Cardiac septum (tissue), 1 donor: ENCODE data around the gene LEKR1. TPM values are rescaled to one million over a fixed set of nuclear protein-coding genes. Genes with fewer than 3 reads are reported as not detected.
"Not testable (repeated sequence)": the region's sequence is repeated elsewhere in the genome, so short reads cannot be mapped to it uniquely, and the experiment has no call there.

ENCODE experiments used
- DNase-seq: peaks from one replicate; pipeline ENCODE4 v3.0.0-alpha.2; 2020; ENCODE audit warnings: low spot score
- intact Hi-C: fragments of 100-400 bp; cut with DNase I; formaldehyde crosslinking; loops from one replicate; pipeline ENCODE4 v1.14.0; 2022
- total RNA-seq: library from RNA; stranded (reverse); fragmentation: NEBNext Ultra II Directional; extraction: Animal tissue kit (Norgen Biotek cat#: 25700); gene quantifications from one replicate; pipeline ENCODE4 v1.2.1, GENCODE V29; 2021
- donor health status: DM: no; HTN: no; CAD: no.

The LEKR1 gene
- total RNA-seq, 1 donor from 2014 or later, result 0.32 TPM

DNA sequence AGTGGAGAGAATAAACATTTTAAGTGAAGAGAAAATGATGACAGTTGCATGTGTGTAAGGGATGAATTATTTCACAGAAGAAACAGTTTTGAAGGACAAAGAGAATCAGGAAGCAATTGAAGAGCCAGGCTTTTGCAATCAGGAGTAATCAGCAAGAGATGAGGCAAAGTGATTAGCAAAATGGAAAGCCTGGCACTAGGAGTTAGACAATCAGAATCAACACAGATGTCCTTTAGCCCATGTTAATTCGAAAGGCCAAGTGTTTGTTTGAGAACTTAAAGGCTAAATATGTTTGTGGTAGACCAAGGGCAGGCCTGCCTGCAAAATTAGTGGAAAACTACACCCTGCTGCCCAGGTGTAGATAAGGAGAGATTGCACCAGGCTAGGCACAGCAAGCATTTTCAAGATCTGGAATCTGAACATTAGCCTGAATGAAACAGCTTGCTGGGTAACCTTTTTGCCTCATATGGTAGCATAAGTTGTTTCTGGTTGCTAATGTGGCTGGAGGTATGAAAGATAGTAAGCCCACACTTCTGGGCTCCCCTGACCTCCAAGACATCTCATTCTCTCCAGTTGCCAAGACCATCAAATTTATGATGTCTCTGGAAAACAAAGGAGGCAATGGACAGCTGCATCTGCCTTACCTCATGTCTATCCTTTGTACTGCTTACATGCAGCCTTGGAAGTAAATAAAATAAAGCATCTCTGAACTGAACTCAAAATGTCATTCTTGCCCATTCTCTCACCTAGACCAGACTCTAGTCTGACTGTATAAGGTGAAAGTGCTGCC is 22.0 kb upstream of the LEKR1 start:
- no peak for DNase-seq
- intact Hi-C loops, result no loop called here

DNA sequence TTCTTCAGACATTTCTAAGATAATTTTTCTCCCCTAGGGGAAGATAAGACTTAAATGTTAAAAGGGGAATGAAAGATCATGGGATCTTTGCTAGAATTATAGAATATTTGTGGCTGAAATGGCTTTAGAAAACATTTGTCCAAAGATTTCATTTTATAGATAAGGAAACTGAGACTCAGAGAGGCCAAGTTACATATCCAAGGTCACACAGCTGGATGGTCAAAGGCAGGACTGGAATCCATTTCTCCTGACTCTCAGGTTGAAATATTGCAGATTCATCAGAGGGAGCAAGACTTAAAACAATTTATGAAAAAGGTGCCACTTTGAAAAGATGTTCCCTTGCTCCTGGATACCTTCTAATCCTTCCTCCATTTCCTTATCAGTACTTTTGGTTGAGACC is 19.5 kb upstream of the LEKR1 start:
- DNase-seq, result no peak
- intact Hi-C loops, result no loop called here

DNA sequence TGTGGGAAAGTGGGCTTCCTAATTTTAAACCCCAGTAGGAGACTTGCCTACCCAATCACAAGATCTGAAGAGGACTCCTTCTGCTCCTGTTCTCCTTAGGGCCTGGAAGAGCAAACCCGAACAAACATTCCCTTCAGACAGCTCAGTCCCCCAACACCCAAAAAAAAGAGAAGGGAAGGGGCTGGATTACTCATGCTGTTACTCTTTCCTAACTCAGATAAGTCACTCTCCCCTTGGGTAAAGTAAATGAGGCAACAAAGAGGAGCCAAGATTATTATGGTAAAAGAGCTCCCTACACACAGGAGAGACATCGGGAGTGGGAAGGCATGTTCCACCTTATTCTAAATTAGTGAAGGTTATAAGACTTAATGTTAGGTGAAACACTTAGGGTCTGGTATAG is 18.1 kb upstream of the LEKR1 start:
- intact Hi-C loops, result no loop called here

DNA sequence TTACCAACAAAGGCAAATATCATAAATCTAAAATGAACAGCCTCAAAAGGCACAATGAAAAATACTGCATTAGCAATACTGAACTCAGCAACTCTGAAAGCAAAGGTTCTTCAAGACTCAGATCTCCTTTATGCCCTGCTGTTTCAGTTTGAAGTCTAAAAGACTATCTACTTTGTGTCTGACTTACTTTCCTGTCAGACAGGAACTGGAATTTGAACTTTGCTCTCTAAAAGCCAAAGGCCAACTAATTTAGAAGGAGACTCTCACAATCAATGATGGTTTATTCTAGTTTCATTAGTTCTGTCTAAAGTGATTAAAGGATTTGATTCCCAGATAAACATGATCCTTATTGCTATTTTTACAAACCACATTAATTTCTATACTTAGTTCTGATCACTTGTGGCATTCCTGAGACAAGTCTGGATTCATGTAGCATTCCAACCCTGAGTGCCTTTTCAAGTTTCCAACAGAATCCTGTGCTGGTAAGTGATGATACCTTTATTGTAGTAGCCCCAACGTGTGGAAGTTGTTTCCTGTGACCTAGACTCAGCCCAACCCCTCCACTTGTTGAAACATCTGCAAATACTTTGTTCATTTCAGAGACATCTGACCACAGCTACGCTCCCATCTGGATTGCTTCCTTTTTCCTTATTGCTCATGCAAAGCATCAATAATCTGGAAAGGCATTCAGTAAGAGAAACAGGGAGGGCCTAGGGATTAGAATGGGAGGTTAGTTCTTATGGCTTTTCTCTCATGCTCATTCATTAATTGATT is 14.9 kb upstream of the LEKR1 start:
- intact Hi-C loops, result no loop called here

More for the DNA sequence above, 18.1 kb upstream of the LEKR1 start:
- no peak for DNase-seq

DNA sequence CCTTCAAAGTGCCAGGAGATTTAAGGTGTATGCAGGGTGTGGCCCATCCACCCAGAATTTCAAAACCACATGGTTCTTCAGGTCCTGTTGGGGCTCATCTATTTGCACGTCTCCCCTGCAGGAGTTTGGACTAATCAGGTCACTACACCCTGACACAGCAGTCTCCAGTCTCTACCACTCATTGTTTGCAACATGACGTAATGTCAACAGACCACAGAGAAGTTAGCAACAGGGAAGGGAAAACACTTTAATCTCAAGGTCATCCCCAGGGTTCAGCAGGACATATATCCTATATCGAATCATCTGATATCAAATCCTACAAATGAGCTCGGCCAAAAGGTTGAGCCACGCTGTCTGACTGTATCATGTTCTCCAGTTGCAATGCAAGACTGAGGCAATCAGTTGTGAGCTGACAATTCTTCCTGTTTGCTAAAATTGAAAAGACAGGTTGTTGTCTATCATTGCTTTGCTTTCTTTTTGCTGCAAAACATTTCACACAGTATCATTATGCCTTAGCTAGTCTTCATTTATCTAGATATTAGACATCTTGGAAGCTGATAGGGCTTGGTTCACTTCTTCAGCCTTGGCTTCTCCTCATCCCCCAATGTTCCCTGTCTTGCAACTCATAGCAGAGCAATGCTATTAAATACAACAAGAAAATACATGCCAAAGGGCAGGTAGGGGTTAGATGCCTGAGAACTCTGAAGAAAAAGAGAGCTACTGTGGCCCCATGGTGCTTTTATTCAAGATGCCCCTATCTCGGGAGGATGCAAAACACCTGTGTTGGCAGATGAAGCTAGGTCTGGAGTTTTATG is 13.4 kb upstream of the LEKR1 start:
- intact Hi-C loops, result no loop called here
- no peak for DNase-seq

More for the DNA sequence above, 14.9 kb upstream of the LEKR1 start:
- no peak for DNase-seq

DNA sequence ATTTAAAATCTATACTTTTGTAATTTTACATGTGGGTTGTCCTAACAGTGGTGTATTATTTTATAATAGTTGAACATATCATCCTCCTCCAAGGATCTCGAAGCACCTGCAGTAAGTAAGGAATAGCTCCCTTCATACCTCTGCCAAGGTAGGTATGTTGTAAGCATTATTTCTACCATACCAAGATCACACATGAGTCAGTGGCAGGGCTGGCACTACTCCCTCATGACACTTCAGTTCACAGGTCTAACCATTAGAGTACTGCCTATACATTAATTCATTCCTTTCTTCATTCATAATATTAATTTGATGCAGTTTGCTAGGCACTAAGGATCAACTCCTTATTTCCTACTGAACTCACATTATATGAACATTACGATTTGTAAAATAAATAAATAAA is 11.9 kb upstream of the LEKR1 start:
- no peak for DNase-seq
- intact Hi-C loops, result no loop called here

DNA sequence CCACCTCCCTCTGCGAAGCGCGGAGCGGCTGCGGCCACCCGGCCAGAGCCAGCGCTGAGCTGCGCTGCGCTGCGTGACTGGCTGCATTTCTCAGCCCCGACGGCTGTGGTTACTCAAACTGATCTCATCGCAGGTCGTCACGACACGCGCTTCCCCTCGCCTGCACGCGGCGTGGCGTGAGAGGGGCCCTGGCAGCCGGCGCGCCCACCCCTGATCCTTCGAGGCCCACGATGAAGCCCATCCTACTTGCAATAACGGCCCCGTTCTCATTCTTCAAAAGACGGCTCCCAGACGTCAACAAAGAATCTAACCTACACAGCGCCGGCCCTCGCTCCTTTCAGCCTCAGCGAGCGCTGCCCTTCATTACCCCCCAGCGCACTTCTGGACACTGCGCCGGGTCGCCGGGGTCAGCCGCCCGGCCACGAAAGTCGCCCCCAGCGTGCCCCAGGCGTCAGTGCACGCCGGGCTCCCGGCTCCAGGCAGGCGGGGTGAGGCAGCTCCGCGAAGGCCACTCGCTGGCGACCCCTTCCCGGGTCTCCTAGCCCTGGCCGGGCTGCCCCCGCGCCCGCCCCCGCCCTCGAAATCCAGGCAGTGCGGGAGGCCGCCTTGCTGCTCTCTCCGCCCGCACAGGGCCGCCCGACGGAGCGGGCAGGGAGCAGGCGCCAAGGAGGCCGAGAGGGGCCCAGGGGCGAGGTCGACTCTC is 9.9 kb upstream of the LEKR1 start:
- DNase-seq, result no peak
- intact Hi-C loops, result loop anchor here (2.0 to 5.0 kb wide), 2 partner anchors 141 to 264 kb away; partner anchors contain the start of gene TIPARP

DNA sequence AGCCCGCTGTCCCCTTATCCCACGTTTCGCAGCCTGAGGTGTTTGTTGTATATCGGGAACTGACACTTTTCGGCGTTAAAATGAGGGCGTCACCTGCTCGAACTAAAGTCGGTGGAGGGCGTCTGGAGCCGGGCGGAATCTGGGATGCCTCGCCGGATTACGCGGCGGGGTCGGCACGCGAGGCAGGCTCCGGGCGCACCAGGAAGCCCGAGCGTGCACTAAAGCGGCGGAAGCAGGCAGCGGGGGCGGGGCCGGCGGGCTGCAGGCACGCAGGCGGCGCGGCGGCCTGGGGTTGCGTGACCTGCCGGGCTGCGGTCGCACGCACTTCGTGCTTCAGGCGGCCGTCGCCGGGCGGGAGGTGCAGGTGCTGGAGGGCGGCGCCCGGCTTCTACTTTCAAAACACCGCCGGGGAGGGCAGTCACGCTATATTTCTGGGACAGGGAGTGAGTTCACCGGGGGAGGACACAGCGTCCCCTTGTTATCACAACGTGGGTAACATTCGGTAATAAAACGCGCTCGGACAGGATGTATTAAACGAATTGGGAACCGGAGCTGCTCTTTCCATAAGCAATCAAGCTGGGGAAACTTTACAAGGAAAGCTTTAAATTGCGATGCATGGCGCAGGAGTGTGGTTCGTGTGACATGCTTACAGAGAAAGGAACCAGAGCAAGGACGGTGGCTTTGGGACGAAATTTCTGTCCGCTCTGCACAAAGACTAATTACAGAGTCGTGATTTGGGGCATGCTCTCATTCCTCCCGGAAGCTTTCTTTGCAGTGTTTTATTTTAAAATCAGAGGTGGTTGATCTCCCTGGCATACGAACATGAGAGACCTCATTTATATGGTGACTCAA is 9.1 kb upstream of the LEKR1 start:
- intact Hi-C loops, result loop anchor here (1.0 to 5.0 kb wide), 3 partner anchors 9 to 265 kb away; partner anchors contain the start of genes LEKR1 and TIPARP
- DNase-seq, result peak; percentile 93

DNA sequence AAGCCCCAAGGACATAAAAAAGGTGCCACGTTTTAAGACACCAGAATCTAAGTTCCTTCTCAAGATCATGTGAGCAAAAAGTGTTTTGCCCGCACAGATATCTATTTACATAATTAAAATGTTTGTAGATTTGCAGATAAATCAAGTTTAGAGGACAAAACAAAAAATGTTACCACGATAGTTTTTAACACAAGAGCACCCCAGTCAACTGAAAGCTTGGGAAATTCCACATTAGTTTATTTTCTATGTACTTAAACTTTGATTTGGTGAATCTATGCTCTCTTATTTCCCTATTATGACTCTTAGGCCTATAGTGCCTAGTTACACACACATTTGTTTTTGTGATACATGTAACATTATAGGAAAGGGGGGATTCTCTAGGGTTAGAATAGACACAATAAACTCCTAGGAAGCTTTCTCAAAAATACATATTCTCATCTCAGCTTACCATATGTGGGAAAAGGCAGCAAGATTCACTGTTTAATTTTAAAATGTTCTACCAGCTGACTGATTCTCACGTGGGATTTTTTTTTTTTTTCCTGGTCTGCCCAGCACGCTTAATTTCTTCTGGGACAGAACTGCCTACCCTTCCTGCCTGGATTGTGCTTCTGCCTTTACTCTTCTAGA is 8.4 kb upstream of the LEKR1 start:
- DNase-seq, result no peak
- intact Hi-C loops, result loop anchor here (1.0 to 5.0 kb wide), 3 partner anchors 9 to 265 kb away; partner anchors contain the start of genes LEKR1 and TIPARP

DNA sequence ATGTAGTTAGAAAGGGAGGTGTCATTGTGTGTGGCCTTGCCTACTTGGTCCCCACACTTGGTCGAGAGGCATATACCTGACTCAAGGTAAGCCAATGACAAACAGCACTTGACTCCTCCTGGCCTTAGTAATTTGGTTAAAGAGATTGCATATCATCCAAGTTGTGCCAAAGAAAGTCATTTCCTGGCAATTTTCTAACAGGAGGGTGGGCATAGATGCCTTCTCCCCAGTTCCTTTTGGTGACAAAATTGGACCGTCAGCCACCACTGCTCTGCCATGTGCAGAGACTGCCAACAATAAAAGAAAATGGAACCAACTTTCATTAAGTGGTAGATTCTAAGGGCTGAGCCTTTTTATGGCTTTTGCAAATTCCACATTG is 7.9 kb upstream of the LEKR1 start:
- DNase-seq, result no peak
- intact Hi-C loops, result loop anchor here (5.0 kb wide), 1 partner anchor 266 kb away; no protein-coding TSS in a partner anchor

DNA sequence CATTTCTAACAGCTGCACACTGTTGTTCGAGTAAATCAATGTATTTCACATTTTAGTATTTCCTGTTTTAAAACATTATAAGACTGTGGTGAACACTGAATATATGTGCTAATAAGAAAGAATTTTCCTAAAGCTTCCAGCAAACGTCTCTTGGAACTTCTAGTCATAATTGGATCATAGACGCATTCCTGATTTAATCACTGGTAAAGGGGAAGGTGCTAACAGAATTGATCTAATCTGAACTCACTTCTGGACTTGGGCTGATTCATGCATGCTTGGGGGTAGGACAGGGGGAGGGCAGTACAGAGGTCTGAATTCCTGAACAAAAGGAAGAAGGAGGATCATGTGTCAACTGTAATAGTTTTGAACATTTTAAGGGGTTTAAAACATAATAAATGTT is 7.3 kb upstream of the LEKR1 start:
- no peak for DNase-seq
- intact Hi-C loops, result loop anchor here (5.0 kb wide), 1 partner anchor 267 kb away; no protein-coding TSS in a partner anchor

DNA sequence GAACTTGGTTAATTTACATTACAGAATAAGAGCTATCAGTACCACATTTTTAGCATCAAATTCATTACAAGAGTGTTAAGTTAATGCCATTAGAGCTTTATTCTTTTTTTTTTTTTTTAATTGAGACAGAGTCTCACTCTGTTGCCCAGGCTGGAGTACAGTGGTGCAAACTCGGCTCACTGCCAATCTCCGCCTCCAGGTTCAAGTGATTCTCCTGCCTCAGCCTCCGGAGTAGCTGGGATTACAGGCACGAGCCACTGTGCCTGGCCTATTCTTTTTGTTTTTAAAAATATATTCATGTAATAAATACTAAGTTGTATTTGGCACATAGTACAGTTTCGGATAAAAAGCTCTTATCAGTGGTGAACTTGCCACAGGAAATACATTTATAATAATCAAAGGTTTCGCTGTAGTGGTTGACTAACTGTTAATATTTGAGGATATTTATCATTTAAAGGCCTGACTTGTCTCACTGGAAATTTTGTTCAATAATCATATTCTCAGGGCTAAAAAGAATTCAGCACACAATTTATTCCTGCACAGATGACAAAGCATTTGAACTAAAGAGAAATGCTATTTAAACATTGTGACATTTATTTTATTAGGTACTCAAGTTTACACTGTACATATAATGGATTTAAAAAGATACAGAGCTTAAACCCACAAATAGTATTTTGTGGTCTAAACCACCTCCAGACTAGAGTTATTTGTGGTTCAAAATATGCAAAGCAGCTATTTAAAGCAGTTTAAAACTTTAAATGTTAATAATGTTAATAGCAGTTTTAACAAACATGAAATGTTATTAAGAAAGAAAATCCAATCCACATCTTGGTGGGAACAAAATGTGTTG is 6.1 kb upstream of the LEKR1 start:
- intact Hi-C loops, result loop anchor here (5.0 kb wide), 1 partner anchor 268 kb away; no protein-coding TSS in a partner anchor
- DNase-seq, result no peak

DNA sequence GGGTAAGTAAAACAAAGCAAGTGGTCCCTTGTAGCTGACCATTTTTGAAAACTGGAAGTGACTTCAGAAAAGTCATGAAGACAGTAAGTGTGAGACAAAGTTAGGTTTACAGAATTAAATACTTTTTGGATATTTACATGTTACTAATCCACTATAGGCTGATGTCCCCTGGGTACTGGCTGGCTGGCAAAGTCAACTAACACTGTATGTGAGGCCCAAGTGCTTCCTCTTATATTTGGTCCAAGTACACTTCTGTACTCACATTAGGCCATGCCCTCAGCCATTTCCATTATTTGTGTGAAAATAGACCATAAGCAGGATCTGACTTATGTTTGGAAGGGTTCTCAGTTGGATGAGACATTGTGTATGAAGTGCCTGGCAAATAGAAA is 5.5 kb upstream of the LEKR1 start:
- intact Hi-C loops, result no loop called here
- DNase-seq, result no peak

DNA sequence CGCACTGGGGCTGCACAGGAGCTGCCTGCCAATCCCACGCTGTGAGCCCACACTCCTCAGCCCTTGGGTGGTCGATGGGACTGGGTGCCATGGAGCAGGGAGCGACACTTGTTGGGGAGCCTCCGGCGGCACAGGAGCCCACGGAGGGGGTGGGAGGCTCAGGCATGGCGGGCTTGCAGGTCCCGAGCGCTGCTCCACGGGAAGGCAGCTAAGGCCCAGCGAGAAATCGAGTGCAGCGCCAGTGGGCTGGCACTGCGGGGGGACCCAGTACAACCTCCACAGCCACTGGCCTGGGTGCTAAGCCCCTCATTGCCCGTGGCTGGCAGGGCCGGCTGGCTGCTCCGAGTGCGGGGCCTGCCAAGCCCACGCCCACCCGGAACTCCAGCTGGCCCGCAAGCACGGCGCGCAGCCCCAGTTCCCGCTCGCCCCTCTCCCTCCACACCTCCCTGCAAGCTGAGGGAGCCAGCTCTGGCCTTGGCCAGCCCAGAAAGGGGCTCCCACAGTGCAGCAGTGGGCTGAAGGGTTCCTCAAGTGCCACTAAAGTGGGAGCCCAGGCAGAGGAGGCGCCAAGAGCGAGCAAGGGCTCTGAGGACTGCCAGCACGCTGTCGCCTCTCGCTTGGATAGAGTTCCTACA is 3.4 kb upstream of the LEKR1 start:
- intact Hi-C loops, DNase-seq: not testable (repeated sequence)

DNA sequence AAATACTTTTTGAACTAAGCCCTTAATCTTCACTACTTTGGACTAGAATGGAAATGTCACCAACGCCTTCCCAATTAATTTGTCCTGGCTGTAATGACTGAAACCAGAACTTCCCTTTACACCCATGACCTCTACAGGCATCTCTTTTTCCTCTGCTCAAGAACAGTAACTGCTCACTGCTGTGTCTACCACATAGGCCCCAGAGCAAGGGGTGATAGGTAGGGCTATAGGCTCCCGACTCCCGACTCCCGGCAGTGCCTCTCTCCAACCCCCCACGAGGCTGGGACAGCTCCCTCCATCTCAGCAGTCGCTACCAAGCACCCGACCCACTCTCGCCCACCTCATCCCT is 384 bp upstream of the LEKR1 start:
- DNase-seq, result no peak
- intact Hi-C loops, result loop anchor here (1.0 to 5.0 kb wide), 4 partner anchors 8 to 307 kb away; partner anchors contain the start of gene TIPARP
